Left colon (tissue), 2 donors: Measurements from ENCODE around the gene NOL11. TPM values are rescaled to one million over a fixed set of nuclear protein-coding genes. Genes with fewer than 3 reads are reported as not detected.

Experiments
- ATAC-seq: fragments of 200-7000 bp; cut with Tn5 transposase; one replicate; pipeline ENCODE4 v1.9.1; 2020; ENCODE audit warnings: mild to moderate bottlenecking, moderate library complexity
- DNase-seq, 2 donors: peaks; one replicate each; pipeline ENCODE4 v3.0.0-alpha.2; 2020
- intact Hi-C, 2 donors: fragments of 100-400 bp; cut with DNase I in 1 of 2; cut with micrococcal nuclease in 1 of 2; formaldehyde crosslinking; loops; one replicate each; pipeline versions ENCODE4 v1.11.2 to v1.14.0; 2022; cut with DNase I, micrococcal nuclease
- long read RNA-seq: library from polyadenylated mRNA; unstranded; transcript quantifications from one replicate; pipeline ENCODE4 v2.0.0, GENCODE V29; 2021
- total RNA-seq, 2 donors: library from RNA; stranded (reverse); fragmentation: NEBNext Ultra II Directional; extraction: Animal tissue kit (Norgen Biotek cat#: 25700); gene quantifications; one replicate each; pipeline ENCODE4 v1.2.1, GENCODE V29; 2021
- donor health status: DM: no; HTN: no; CAD: no.
- donor health status: DM: yes; HTN: yes; CAD: no.

Gene NOL11
- 10 to 100 TPM; 25.9 to 33.4 TPM for total RNA-seq
- long read RNA-seq, transcript NOL11-201 (18 exons, 2,947 nt) = major isoform, 26 of 33 reads
- long read RNA-seq, partial matches to known transcripts = 5 of 33 reads
- long read RNA-seq, other reads (novel, unspliced or antisense) = 2 of 33 reads

DNA sequence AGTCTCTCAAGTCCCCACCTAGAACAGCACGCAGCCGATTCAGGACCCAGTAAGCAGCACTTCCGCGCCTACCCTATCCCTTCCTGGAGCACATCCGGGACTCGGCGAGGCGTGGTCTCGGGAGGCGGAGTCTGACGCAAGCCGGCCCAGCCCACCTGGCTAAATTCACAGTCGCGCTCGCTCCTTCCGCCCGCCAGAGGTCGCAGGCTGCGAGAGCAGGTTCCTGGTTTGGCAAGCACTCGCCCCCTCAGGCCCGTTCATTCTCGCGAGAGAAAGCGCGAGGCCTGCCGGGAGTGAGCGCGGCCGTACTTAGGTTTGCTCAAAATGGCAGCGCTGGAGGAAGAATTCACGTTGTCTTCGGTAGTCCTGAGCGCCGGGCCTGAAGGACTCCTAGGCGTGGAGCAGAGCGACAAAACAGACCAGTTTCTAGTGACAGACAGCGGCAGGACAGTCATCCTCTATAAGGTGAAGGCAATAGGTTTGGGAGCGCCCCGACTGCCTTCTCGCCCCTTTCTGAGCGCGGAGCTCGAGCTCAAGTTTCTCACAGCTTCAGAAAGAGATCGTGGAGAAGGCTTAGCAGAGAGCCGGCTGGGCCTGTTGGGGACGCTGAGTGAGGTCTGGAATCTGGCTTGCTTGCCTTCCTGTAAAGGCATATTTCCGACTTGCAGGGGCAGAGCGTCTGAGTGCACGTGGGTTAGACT, at the start of gene NOL11:
NOL11 (plus strand) TSS at position 313 of the 701 bp plus-strand sequence; CDS start at position 325, 12 bp downstream.
- DNase-seq = peak; percentile 98 to 99
- ATAC-seq = peak; percentile 97
- intact Hi-C loops = no loop called here

DNA sequence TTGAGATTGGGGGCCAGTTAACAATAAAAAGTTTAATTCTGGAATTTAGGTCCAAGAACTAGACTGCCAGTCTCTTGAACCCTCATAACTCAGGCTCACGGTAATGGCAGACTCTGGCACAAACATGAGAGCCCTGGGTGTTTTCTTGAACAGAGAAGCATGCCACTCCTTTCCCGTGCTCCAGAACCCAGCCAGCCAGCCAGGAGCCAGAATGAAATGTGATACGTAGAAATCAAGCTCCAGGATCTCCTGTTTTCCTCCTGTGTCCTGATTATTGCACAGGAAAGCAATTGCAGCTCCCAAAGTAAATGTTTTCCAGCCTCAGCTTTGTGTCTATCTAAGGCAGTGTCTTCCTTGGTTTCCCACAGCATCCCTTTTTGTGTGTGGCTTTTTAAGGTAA, 46.2 kb upstream of the NOL11 start:
- intact Hi-C loops = no loop called here
- DNase-seq (no peak), ATAC-seq (no peak)

DNA sequence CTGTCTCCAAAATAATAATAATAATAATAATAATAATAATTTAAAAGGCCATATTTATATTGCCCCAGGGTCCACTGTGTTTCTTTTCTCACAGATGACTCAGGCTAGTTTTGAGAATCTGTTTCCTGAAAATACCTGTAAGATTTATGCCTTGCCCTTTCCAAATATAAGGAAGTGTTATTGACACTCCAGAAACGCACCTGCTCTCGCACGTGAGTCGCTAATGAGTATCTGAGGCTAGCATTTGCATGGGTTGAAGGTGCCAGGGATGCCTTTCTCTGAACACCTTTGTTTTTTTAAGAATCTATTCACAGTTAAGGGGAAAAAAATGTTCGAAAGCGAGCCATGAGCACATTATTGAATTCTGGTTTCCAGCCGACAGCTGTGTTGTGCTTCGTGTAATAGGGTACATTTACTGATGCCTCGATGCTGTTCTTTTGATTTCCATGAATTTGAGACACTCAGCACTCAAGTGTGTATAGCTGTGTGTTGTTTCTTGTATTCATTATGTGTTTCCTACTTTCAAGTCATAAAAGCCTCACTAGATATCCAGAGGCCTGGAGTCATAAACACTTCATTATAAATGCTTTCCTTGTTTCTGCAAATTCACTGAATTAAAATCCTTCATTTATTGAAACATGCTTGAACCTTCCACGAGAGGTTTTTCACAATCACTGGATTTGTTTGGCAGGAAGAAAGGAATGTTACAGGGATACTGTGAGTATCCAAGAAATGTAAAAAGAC, 45.0 kb upstream of the NOL11 start:
- DNase-seq = no peak
- ATAC-seq = peak; percentile 36
- intact Hi-C loops = no loop called here

DNA sequence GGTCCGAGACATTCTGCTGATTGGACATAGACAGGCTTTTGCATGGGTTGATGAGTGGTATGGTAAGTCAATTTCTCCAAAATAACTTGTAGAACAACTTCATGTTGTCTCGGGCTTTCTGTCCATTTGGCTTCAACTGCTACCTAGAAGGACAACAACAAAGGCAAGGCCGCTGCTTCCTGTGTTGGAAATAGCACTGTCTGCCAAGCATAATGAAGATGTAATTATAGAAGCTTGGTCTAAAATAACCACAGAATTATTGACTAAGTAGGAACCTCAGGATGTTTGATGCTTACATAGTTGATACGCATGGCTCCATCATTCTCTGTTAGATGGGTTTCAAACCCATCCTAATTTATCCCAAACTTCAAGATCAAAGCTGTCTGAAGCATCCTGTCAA, 42.3 kb upstream of the NOL11 start:
- no peak for DNase-seq
- intact Hi-C loops = no loop called here
- no peak for ATAC-seq

- intact Hi-C loops = no loop called here
- no peak for ATAC-seq
- DNase-seq = no peak
These were observed 41.4 kb upstream of the NOL11 start for GRCh38 chr17:67676305-67676704.

- intact Hi-C loops = no loop called here
- no peak for ATAC-seq
- DNase-seq = no peak
These were observed 39.3 kb upstream of the NOL11 start for GRCh38 chr17:67678414-67678813.

- intact Hi-C loops = no loop called here
- no peak for DNase-seq
These were observed 38.5 kb upstream of the NOL11 start for GRCh38 chr17:67679225-67679624.

DNA sequence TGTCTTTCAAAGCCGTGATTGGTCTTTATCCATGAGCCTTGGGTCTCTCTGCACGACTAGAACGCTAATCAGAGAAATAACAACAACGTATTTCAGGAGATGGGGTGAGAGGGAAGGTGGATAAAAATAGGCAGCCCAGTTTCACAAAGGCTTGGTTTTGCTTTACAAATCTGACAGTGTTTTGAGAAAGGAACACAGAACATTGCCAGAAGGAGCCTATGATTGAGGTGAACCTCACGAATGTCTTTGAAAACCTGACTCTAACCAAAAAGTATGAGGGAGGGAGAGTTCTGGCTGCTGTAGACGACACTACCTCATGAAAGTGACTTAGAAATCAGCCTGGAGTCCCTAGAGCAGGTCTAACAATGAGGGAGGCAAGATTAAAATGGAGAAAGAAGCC, 38.0 kb upstream of the NOL11 start:
- intact Hi-C loops = loop anchor here in 1 of 2 donors (10.0 kb wide), 1 partner anchor 305 kb away; the partner anchor contains the start of gene PITPNC1
- ATAC-seq (no peak), DNase-seq (no peak)

More at GRCh38 chr17:67679225-67679624, 38.5 kb upstream of the NOL11 start:
- ATAC-seq = no peak

DNA sequence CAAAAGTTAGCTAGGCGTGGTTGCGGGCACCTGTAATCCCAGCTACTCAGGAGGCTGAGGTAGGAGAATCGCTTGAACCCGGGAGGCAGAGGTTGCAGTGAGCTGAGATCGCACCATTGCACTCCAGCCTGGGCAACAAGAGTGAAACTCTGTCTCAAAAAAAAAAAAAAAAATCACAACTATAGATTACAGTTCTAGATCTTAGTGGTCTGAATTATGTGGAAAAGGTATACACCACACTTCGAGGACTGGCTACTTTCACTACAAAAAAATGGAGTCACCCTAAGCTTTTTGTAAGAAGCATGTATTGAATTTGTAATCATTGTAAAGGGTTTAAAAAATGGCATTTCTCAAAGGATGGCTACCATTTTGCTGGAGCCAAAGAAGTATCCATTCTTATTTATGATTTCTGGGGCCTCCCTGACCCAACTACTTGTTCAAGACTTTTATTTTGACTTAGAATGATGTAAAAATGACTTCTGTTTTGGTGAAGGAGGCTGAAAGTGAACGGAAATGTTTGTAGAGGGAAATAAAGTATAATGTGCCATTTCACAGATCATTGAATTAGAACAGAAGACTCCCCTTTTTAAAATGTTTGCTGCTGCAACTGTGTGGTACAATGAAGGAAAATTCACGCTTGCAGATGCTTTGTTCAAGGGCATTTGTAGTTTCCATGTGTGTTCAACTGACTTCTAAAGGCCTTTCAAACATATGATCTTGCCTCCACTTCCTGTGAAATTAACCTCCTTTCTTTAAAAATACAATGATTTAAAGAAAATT, 37.1 kb upstream of the NOL11 start:
- ATAC-seq (no peak), DNase-seq (no peak)
- intact Hi-C loops = loop anchor here in 1 of 2 donors (10.0 kb wide), 1 partner anchor 306 kb away; the partner anchor contains the start of gene PITPNC1

GRCh38 chr17:67682196-67682595, 35.5 kb upstream of the NOL11 start:
- ATAC-seq = no peak
- intact Hi-C loops = loop anchor here in 1 of 2 donors (10.0 kb wide), 1 partner anchor 307 kb away; the partner anchor contains the start of gene PITPNC1
- no peak for DNase-seq

- DNase-seq (no peak), ATAC-seq (no peak)
- intact Hi-C loops = loop anchor here (5.0 to 10.0 kb wide), 2 partner anchors 308 to 311 kb away; partner anchors contain the start of gene PITPNC1 (in 2 of the 2)
These were observed 32.4 kb upstream of the NOL11 start for GRCh38 chr17:67685351-67685750.

- intact Hi-C loops = loop anchor here (5.0 to 10.0 kb wide), 2 partner anchors 309 to 311 kb away; partner anchors contain the start of gene PITPNC1 (in 2 of the 2)
- no peak for DNase-seq
- no peak for ATAC-seq
These were observed 31.5 kb upstream of the NOL11 start for GRCh38 chr17:67686241-67686640.

DNA sequence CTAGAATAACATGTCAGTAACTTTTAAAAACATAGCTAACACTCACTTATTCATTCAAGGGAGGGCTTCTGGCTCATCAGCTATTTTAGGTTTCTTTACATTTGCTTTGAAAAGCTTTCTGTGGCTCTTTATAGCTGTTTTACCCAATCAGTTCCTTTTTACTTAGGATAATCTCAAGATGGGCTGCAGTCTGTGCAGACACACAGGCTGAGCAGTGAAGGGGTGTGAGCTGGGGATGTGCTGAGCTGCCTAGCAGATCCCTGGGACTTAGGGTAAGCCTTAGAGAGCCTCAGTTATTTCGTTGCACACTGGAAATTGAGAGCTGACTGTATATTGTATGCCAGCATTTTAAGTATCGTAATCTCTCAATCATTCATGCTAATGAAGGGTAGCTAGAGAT, 30.2 kb upstream of the NOL11 start:
- ATAC-seq (no peak), DNase-seq (no peak)
- intact Hi-C loops = loop anchor here (5.0 to 10.0 kb wide), 2 partner anchors 310 to 313 kb away; partner anchors contain the start of gene PITPNC1 (in 2 of the 2)

DNA sequence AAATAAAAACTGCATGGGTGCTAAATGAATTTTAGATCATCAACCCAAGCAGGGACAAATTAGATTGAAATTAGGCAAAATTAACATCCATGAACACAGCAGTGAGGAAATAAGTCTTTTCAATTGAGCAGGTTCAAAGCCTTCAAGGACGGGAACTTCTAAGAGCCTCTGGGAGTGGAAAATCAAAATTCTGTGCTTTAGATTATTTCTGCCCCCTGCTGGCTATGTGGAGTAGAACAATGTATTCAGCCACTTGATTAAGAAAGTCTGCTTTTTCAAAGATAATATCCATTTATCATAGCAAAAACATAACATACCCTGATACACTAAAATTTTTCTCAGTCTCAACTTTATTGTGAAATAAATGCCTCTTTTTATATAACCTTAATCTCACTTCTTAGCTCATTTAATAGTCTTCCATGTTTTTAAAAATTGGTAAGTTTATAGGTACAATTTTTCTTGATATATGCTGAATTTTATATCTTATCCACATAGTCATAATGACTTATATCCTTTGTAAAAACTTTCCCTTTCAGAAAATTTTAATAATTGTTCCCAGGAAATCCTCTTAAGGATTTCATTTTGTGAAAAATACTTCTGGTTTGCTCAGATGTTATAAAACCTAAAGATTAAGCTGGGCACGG, 28.1 kb upstream of the NOL11 start:
- intact Hi-C loops = loop anchor here (5.0 to 10.0 kb wide), 2 partner anchors 312 to 315 kb away; partner anchors contain the start of gene PITPNC1 (in 2 of the 2)
- ATAC-seq (peak; percentile 51), DNase-seq (peak in 1 of 2 donors; percentile 29)

GRCh38 chr17:67693811-67694210, 23.9 kb upstream of the NOL11 start:
- intact Hi-C loops = no loop called here

DNA sequence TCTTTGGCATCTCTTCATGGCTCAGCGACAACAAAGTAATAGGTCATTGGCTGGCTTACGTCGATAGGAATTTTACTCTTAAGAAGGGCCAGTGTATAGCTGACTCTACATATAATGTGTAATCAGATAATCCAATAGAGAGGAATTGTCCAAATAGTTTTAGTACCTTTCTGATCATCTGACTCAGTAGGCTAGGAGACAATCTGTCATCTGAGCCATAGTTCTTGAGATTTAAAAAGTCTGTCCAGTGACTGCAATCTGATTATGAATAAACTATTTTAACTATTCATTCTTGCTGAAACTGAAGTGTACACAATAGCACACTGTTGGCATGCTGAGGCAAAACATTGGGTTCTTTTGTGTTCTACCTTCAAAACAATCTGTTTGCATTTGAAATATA, 21.4 kb upstream of the NOL11 start:
- DNase-seq (no peak), ATAC-seq (no peak)
- intact Hi-C loops = no loop called here

More at GRCh38 chr17:67693811-67694210, 23.9 kb upstream of the NOL11 start:
- DNase-seq = no peak
- no peak for ATAC-seq

GRCh38 chr17:67696853-67697498, 20.8 kb upstream of the NOL11 start:
- ATAC-seq (no peak), DNase-seq (no peak)
- intact Hi-C loops = no loop called here
